ENCODE results near the gene FBLN1.

GRCh38 chr22:45548991-45549761, 46.5 kb downstream of the FBLN1 start:
- peak in 4 of 6 experiments; percentile 13 to 37 (median 24) for TF ChIP-seq CTCF (IDR thresholded peaks at IDR 0.05)
- TF ChIP-seq POLR2A (IDR thresholded peaks at IDR 0.05): no peak
